IPS-11a (cell line): ENCODE data around the gene RFLNA.

Source experiments
- H3K4me3 ChIP-seq: one replicate; pipeline ENCODE4 v1.5.1; 2013; ENCODE audit warnings: low read depth, low read length, control low read depth

The RFLNA gene

GRCh38 chr12:124354400-124354799, 59.5 kb downstream of the RFLNA start:
- no peak overlapping the region for H3K4me3 ChIP-seq

GRCh38 chr12:124356221-124356620, 61.3 kb downstream of the RFLNA start:
- no peak overlapping the region for H3K4me3 ChIP-seq

GRCh38 chr12:124357616-124358015, 62.7 kb downstream of the RFLNA start:
- no peak overlapping the region for H3K4me3 ChIP-seq

- H3K4me3 ChIP-seq = no peak overlapping the region
These were observed 63.7 kb downstream of the RFLNA start for GRCh38 chr12:124358572-124358971.

GRCh38 chr12:124359671-124360581, 65.0 kb downstream of the RFLNA start:
- H3K4me3 ChIP-seq = no peak overlapping the region

GRCh38 chr12:124361074-124361970, 66.4 kb downstream of the RFLNA start:
- no peak overlapping the region for H3K4me3 ChIP-seq

GRCh38 chr12:124361996-124362395, 67.1 kb downstream of the RFLNA start:
- H3K4me3 ChIP-seq = no peak overlapping the region

GRCh38 chr12:124363353-124363965, 68.6 kb downstream of the RFLNA start:
- H3K4me3 ChIP-seq = no peak overlapping the region

GRCh38 chr12:124364543-124364942, 69.7 kb downstream of the RFLNA start:
- no peak overlapping the region for H3K4me3 ChIP-seq
